GM12875 (cell line): ENCODE results near the gene SMAD3.

Source experiments
- H3K4me3 ChIP-seq: one replicate; pipeline ENCODE4 v1.5.1; 2011; ENCODE audit warnings: low read depth, low read length, control low read depth
- CTCF ChIP-seq: IDR thresholded peaks from 2 replicates; pipeline ENCODE4 v1.5.1; 2011; ENCODE audit warnings: low read depth, mild to moderate bottlenecking, control low read depth, inconsistent platforms, low read length, moderate library complexity, borderline replicate concordance; ENCODE audit not compliant: insufficient read depth

The SMAD3 gene

GRCh38 chr15:67021455-67021854, 43.9 kb upstream of the SMAD3 start:
- no peak for TF ChIP-seq CTCF
- H3K4me3 ChIP-seq = no peak overlapping the region

GRCh38 chr15:67022587-67023105, 42.8 kb upstream of the SMAD3 start:
- no peak for TF ChIP-seq CTCF
- H3K4me3 ChIP-seq = no peak overlapping the region

GRCh38 chr15:67023517-67024313, 41.7 kb upstream of the SMAD3 start:
- TF ChIP-seq CTCF = no peak
- no peak overlapping the region for H3K4me3 ChIP-seq

GRCh38 chr15:67024314-67024997, 40.9 kb upstream of the SMAD3 start:
- no peak for TF ChIP-seq CTCF
- H3K4me3 ChIP-seq = no peak overlapping the region

- no peak overlapping the region for H3K4me3 ChIP-seq
- TF ChIP-seq CTCF = no peak
Observed at GRCh38 chr15:67024998-67025368, 40.4 kb upstream of the SMAD3 start.

- no peak for TF ChIP-seq CTCF
Observed at GRCh38 chr15:67025719-67026609, 39.4 kb upstream of the SMAD3 start.

More at GRCh38 chr15:67025719-67026609, 39.4 kb upstream of the SMAD3 start:
- no peak overlapping the region for H3K4me3 ChIP-seq
